ENCODE data around the gene PRKCH.

- TF ChIP-seq CTCF (IDR thresholded peaks at IDR 0.05) = no peak
- TF ChIP-seq POLR2A (IDR thresholded peaks at IDR 0.05) = no peak
Observed at GRCh38 chr14:61277232-61277631, 44.1 kb upstream of the PRKCH start.
